H9 (cell line): Measurements from ENCODE around the gene FBXW4. TPM values are rescaled to one million over a fixed set of nuclear protein-coding genes. Genes with fewer than 3 reads are reported as not detected.

Source experiments
- DNase-seq: peaks from one replicate; pipeline ENCODE4 v3.0.0-alpha.2; 2017
- H2AFZ ChIP-seq: one replicate; pipeline ENCODE4 v1.6.1; 2013; ENCODE audit warnings: mild to moderate bottlenecking, low read length, control low read depth, moderate library complexity
- H2AK5ac ChIP-seq: 2 replicates; pipeline ENCODE4 v1.6.1; 2013; ENCODE audit warnings: low read length, control low read depth, mixed read lengths; ENCODE audit not compliant: insufficient read length
- H2BK120ac ChIP-seq: one replicate; pipeline ENCODE4 v1.6.1; 2013; ENCODE audit warnings: low read depth, mild to moderate bottlenecking, low read length, control low read depth, inconsistent platforms; ENCODE audit not compliant: poor library complexity, severe bottlenecking
- H2BK12ac ChIP-seq: 2 replicates; pipeline ENCODE4 v1.6.1; 2013; ENCODE audit warnings: low read length, control low read depth, mixed read lengths, low read depth; ENCODE audit not compliant: insufficient read length
- H2BK15ac ChIP-seq: 2 replicates; pipeline ENCODE4 v1.6.1; 2013; ENCODE audit warnings: low read depth, low read length, control low read depth
- H2BK20ac ChIP-seq: one replicate; pipeline ENCODE4 v1.6.1; 2013; ENCODE audit warnings: low read depth, mild to moderate bottlenecking, low read length, control low read depth, inconsistent platforms; ENCODE audit not compliant: poor library complexity, severe bottlenecking
- H2BK5ac ChIP-seq: 2 replicates; pipeline ENCODE4 v1.6.1; 2013; ENCODE audit warnings: low read length, control low read depth, mixed read lengths; ENCODE audit not compliant: insufficient read length
- H3K14ac ChIP-seq: 2 replicates; pipeline ENCODE4 v1.6.1; 2013; ENCODE audit warnings: low read length, control low read depth; ENCODE audit not compliant: insufficient read depth
- H3K18ac ChIP-seq: 2 replicates; pipeline ENCODE4 v1.6.1; 2013; ENCODE audit warnings: low read depth, mild to moderate bottlenecking, mixed read lengths, low read length, control low read depth; ENCODE audit not compliant: insufficient read length
- H3K23ac ChIP-seq: 2 replicates; pipeline ENCODE4 v1.6.1; 2013; ENCODE audit warnings: low read length, control low read depth, mixed read lengths, low read depth; ENCODE audit not compliant: insufficient read length
- H3K23me2 ChIP-seq: 2 replicates; pipeline ENCODE4 v1.6.1; 2013; ENCODE audit warnings: low read depth, mild to moderate bottlenecking, mixed read lengths, low read length, control low read depth; ENCODE audit not compliant: insufficient read length, poor library complexity, severe bottlenecking
- H3K27ac ChIP-seq: 2 replicates; pipeline ENCODE4 v1.5.1; 2013; ENCODE audit warnings: low read length, control low read depth, mixed read lengths, low read depth; ENCODE audit not compliant: insufficient read length
- H3K27me3 ChIP-seq: 2 replicates; pipeline ENCODE4 v1.6.1; 2013; ENCODE audit warnings: low read length, control low read depth, inconsistent platforms; ENCODE audit not compliant: insufficient read depth
- H3K4ac ChIP-seq: 2 replicates; pipeline ENCODE4 v1.6.1; 2013; ENCODE audit warnings: low read depth, mild to moderate bottlenecking, control low read depth, inconsistent platforms, low read length, moderate library complexity
- H3K4me1 ChIP-seq: 2 replicates; pipeline ENCODE4 v1.6.1; 2013; ENCODE audit warnings: low read length, control low read depth, inconsistent platforms; ENCODE audit not compliant: insufficient read depth
- H3K4me2 ChIP-seq: 2 replicates; pipeline ENCODE4 v1.6.1; 2013; ENCODE audit warnings: low read length, control low read depth, mixed read lengths; ENCODE audit not compliant: insufficient read length, insufficient read depth
- H3K56ac ChIP-seq: 2 replicates; pipeline ENCODE4 v1.6.1; 2013; ENCODE audit warnings: low read depth, mild to moderate bottlenecking, mixed read lengths, low read length, control low read depth; ENCODE audit not compliant: insufficient read length
- H3K79me1 ChIP-seq: 2 replicates; pipeline ENCODE4 v1.6.1; 2013; ENCODE audit warnings: low read depth, mild to moderate bottlenecking, moderate library complexity, low read length, control low read depth, inconsistent platforms; ENCODE audit not compliant: insufficient read depth, poor library complexity, severe bottlenecking
- H3K79me2 ChIP-seq: 2 replicates; pipeline ENCODE4 v1.6.1; 2013; ENCODE audit warnings: low read length, control low read depth, inconsistent platforms; ENCODE audit not compliant: insufficient read depth
- H3K9ac ChIP-seq: 2 replicates; pipeline ENCODE4 v1.6.1; 2013; ENCODE audit warnings: low read length, control low read depth, mixed read lengths; ENCODE audit not compliant: insufficient read length; ENCODE audit errors: extremely low read depth
- H3K9me3 ChIP-seq: one replicate; pipeline ENCODE4 v1.6.1; 2013; ENCODE audit warnings: low read depth, low read length, inconsistent platforms; ENCODE audit not compliant: control insufficient read depth
- H3T11ph ChIP-seq: one replicate; pipeline ENCODE4 v1.6.1; 2013; ENCODE audit warnings: mild to moderate bottlenecking, low read length, control low read depth, inconsistent platforms
- H4K20me1 ChIP-seq: one replicate; pipeline ENCODE4 v1.6.1; 2013; ENCODE audit not compliant: control insufficient read depth, insufficient read length, insufficient read depth
- H4K5ac ChIP-seq: 2 replicates; pipeline ENCODE4 v1.6.1; 2013; ENCODE audit warnings: low read depth, mild to moderate bottlenecking, mixed read lengths, low read length, control low read depth; ENCODE audit not compliant: insufficient read length
- H4K8ac ChIP-seq: replicated peaks from 2 replicates; pipeline ENCODE4 v1.6.1; 2013; ENCODE audit warnings: low read length, control low read depth, mixed read lengths, low read depth; ENCODE audit not compliant: insufficient read length
- H4K91ac ChIP-seq: 2 replicates; pipeline ENCODE4 v1.6.1; 2013; ENCODE audit warnings: low read depth, mild to moderate bottlenecking, moderate library complexity, mixed read lengths, low read length, control low read depth; ENCODE audit not compliant: insufficient read length
- H3K27ac Mint-ChIP-seq, 3 experiments: 2 replicates in 2 of 3; 3 replicates in 1 of 3; pipeline ENCODE4 v1.8.0; 2020 to 2021; ENCODE audit warnings: mixed read lengths in 3 of 3, mild to moderate bottlenecking in 1 of 3, moderate library complexity in 1 of 3
- H3K27me3 Mint-ChIP-seq: 2 replicates; pipeline ENCODE4 v1.8.0; 2021; ENCODE audit warnings: low read depth, mild to moderate bottlenecking, moderate library complexity, mixed read lengths
- H3K36me3 Mint-ChIP-seq, 3 experiments: 2 replicates in 2 of 3; 3 replicates in 1 of 3; pipeline ENCODE4 v1.8.0; 2020 to 2021; ENCODE audit warnings: low read depth in 3 of 3, mixed read lengths in 3 of 3; ENCODE audit not compliant: insufficient read depth in 1 of 3
- H3K4me1 Mint-ChIP-seq, 2 experiments: 2 replicates each; pipeline ENCODE4 v1.8.0; 2020; ENCODE audit warnings: mixed read lengths in 2 of 2
- H3K4me3 Mint-ChIP-seq, 2 experiments: 2 replicates in 1 of 2; 3 replicates in 1 of 2; pipeline ENCODE4 v1.8.0; 2020 to 2021; ENCODE audit warnings: mild to moderate bottlenecking in 2 of 2, mixed read lengths in 2 of 2, moderate library complexity in 1 of 2
- H3K9me3 Mint-ChIP-seq, 2 experiments: 2 replicates in 1 of 2; 3 replicates in 1 of 2; pipeline ENCODE4 v1.8.0; 2020; ENCODE audit warnings: mild to moderate bottlenecking in 2 of 2, mixed read lengths in 2 of 2, moderate library complexity in 1 of 2
- whole genome bisulfite sequencing: extraction: QIAGEN DNeasy Blood & Tissue Kit; methylation state at CpG from one replicate; pipeline ENCODE4 v1.1.7; 2013; ENCODE audit warnings: missing lambda C conversion rate, low lambda C conversion rate, mixed read lengths; ENCODE audit not compliant: insufficient read length; ENCODE audit errors: extremely low coverage; 5-methylcytosine and 5-hydroxymethylcytosine counted together
- total RNA-seq: library from RNA; stranded (reverse); gene quantifications from 2 replicates; pipeline ENCODE4 v1.2.1, GENCODE V29; 2021
- TF ChIP-seq, protein P1 (sequence below): fragments of 200-600 bp; sonication (generic); conservative IDR thresholded peaks from 3 replicates; pipeline ENCODE4 v1.8.0; 2021; ENCODE audit warnings: antibody characterized with exemption, mild to moderate bottlenecking

The FBXW4 gene
- total RNA-seq, 1 experiment from 2014 or later = 41.6 TPM

- no peaks in the 10 kb centered on the region for H3K36me3 Mint-ChIP-seq
- WGBS = no CpG with 5 or more reads among the region's 3 CpGs
- Histone ChIP-seq H2BK15ac (no peak overlapping the region), H3K23ac (no peak overlapping the region), H3T11ph (no peak overlapping the region), H4K20me1 (no peaks in the 10 kb centered on the region), H3K4me2 (no peak overlapping the region), H2BK20ac (no peak overlapping the region), H3K56ac (no peak overlapping the region), H3K18ac (no peak overlapping the region), H3K23me2 (peaks cover 6% of the 10 kb centered on the region), H3K9me3 (no peaks in the 10 kb centered on the region), H3K27me3 (no peaks in the 10 kb centered on the region), H4K8ac (no peak overlapping the region), H3K79me2 (no peaks in the 10 kb centered on the region), H3K4ac (no peak overlapping the region), H2AK5ac (no peak overlapping the region), H3K27ac (no peak overlapping the region), H4K5ac (no peak overlapping the region), H2AFZ (no peak overlapping the region), H3K79me1 (no peaks in the 10 kb centered on the region), H2BK12ac (no peak overlapping the region), H4K91ac (no peak overlapping the region), H3K14ac (no peak overlapping the region), H3K4me1 (no peaks in the 10 kb centered on the region; the same call in 1 of the 2 replicates), H2BK120ac (no peak overlapping the region), H2BK5ac (no peak overlapping the region), H3K9ac (no peak overlapping the region)
- H3K4me1 Mint-ChIP-seq = peaks cover 9 to 17% of the 10 kb centered on the region in 2 experiments
- no peak overlapping the region for H3K27ac Mint-ChIP-seq
- no peaks in the 10 kb centered on the region; the same call in 1 of the 2 replicates for H3K27me3 Mint-ChIP-seq
- DNase-seq = no peak
- no peak overlapping the region for H3K4me3 Mint-ChIP-seq
- TF ChIP-seq, protein P1, sequence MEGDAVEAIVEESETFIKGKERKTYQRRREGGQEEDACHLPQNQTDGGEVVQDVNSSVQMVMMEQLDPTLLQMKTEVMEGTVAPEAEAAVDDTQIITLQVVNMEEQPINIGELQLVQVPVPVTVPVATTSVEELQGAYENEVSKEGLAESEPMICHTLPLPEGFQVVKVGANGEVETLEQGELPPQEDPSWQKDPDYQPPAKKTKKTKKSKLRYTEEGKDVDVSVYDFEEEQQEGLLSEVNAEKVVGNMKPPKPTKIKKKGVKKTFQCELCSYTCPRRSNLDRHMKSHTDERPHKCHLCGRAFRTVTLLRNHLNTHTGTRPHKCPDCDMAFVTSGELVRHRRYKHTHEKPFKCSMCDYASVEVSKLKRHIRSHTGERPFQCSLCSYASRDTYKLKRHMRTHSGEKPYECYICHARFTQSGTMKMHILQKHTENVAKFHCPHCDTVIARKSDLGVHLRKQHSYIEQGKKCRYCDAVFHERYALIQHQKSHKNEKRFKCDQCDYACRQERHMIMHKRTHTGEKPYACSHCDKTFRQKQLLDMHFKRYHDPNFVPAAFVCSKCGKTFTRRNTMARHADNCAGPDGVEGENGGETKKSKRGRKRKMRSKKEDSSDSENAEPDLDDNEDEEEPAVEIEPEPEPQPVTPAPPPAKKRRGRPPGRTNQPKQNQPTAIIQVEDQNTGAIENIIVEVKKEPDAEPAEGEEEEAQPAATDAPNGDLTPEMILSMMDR = no peak
- H3K9me3 Mint-ChIP-seq = 0 out of 5 replicates have a peak, but pooled peaks cover 0 to 2% of the 10 kb centered on the region in 2 experiments
Observed at GRCh38 chr10:101696632-101697031, 1.7 kb upstream of the FBXW4 start.
